Measurements from ENCODE around the gene CA5B. TPM values are rescaled to one million over a fixed set of nuclear protein-coding genes. Genes with fewer than 3 reads are reported as not detected.

Gene CA5B
- total and polyA plus RNA-seq, 2 donors (not counting 1 experiment from before 2014, with no cell fraction given) = 17.2 to 25.1 TPM

DNA sequence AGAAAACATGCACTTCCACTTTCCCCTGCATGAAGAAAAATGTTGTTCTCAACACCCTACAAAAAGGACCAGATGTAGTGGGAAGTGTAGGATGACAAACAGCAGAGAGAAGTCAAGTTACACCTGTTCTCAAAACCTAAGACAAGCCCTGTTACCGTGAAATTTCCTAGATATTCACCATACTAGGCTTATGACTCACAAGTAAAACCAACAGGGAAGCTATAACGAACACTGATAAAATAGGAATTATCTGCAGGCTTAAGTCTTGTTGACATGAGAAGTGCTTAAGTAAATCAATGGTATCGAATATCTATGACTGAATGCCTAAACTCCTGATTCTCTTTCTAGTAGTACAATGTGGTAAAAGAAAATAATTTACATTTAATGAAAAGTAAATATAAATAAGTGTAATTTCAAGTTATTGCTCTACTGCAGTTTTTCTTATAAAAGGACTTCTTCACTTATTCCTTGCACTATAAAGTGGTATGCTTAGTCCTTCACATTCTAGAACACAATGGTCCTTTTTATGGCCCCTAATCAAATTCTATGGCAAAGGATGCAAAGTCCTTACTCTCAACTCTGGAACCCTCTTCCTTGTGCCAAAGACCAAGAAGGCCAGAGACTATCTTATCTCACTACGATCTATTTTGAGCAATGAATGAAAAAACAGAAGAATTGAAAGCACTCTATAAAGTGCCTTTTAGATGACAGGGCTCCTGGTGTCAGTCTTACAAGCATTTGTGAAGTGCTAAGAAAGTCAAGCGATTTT lies 96.9 kb downstream of the CA5B start:
- Histone ChIP-seq H3K79me2 (ENCODE audit: control insufficient read depth, insufficient read depth, low read length) (peaks cover 4% of the 10 kb centered on the region), H3K4me3 (ENCODE audit: control extremely low read depth in 1 of 5, extremely low read depth in 1 of 5, insufficient read depth in 1 of 5, low read depth in 2 of 5, low read length in 4 of 5) (no peak overlapping the region), H3K9ac (ENCODE audit: low read length) (no peak overlapping the region), H3K4me2 (replicated peaks; ENCODE audit: low read depth, low read length, poor library complexity, severe bottlenecking) (no peak overlapping the region), H3K27me3 (replicated peaks in 1 of 4; ENCODE audit: control extremely low read depth in 1 of 4, control insufficient read depth in 3 of 4, insufficient read depth in 4 of 4, low read length in 3 of 4) (no peaks in the 10 kb centered on the region), H3K9me3 (ENCODE audit: control extremely low read depth in 1 of 3, control insufficient read depth in 2 of 3, insufficient read depth in 1 of 3, low read length in 2 of 3) (no peaks in the 10 kb centered on the region), H2AFZ (ENCODE audit: insufficient read depth, low read depth, low read length, poor library complexity, severe bottlenecking) (no peak overlapping the region), H4K20me1 (ENCODE audit: control insufficient read depth, insufficient read depth, low read length, poor library complexity, severe bottlenecking) (no peaks in the 10 kb centered on the region), H3K36me3 (replicated peaks in 1 of 2; ENCODE audit: control extremely low read depth in 1 of 2, control insufficient read depth in 1 of 2, extremely low read depth in 1 of 2, insufficient read depth in 2 of 2, low read length in 1 of 2) (peaks cover 0 to 2% of the 10 kb centered on the region in 2 experiments), H3K27ac (ENCODE audit: low read length in 2 of 2) (no peak overlapping the region), H3K4me1 (ENCODE audit: control insufficient read depth in 2 of 2, insufficient read depth in 2 of 2, low read length in 2 of 2) (peaks cover 0 to 3% of the 10 kb centered on the region in 2 donors)
- ChIA-PET CTCF (no interaction called here), POLR2A (no interaction called here)
- no peaks in the 10 kb centered on the region for H3K9me3 Mint-ChIP-seq (ENCODE audit: insufficient read depth)
- H3K4me1 Mint-ChIP-seq = peaks cover 10% of the 10 kb centered on the region
- no peak for DNase-seq
- TF ChIP-seq, protein P1, sequence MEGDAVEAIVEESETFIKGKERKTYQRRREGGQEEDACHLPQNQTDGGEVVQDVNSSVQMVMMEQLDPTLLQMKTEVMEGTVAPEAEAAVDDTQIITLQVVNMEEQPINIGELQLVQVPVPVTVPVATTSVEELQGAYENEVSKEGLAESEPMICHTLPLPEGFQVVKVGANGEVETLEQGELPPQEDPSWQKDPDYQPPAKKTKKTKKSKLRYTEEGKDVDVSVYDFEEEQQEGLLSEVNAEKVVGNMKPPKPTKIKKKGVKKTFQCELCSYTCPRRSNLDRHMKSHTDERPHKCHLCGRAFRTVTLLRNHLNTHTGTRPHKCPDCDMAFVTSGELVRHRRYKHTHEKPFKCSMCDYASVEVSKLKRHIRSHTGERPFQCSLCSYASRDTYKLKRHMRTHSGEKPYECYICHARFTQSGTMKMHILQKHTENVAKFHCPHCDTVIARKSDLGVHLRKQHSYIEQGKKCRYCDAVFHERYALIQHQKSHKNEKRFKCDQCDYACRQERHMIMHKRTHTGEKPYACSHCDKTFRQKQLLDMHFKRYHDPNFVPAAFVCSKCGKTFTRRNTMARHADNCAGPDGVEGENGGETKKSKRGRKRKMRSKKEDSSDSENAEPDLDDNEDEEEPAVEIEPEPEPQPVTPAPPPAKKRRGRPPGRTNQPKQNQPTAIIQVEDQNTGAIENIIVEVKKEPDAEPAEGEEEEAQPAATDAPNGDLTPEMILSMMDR (IDR thresholded peaks at IDR 0.05) = no peak
- no peak for TF ChIP-seq EZH2 (IDR thresholded peaks at IDR 0.05; ENCODE audit: borderline replicate concordance, insufficient read depth, low read depth, low read length, poor library complexity, severe bottlenecking)
- no CpG with 5 or more reads among the region's 5 CpGs for WGBS (ENCODE audit: insufficient coverage)
- no peak for ATAC-seq (ENCODE audit: low read depth)
- intact Hi-C loops (cut with micrococcal nuclease) = no loop called here
- H3K27me3 Mint-ChIP-seq = no peaks in the 10 kb centered on the region
- H3K27ac Mint-ChIP-seq = no peak overlapping the region
- H3K4me3 Mint-ChIP-seq = no peak overlapping the region

Small RNA genes within 50 kb of the gene (small RNA-seq; reads per million reads assigned to genes)
- gene RF00409 (ENCODE audit: insufficient read length, low read depth, low replicate concordance) = not detected

Other genes starting within 250 kb of the CA5B start
- 0.22 and 0.24 TPM in 2 replicates for gene PIR, start 244.9 kb upstream of the CA5B start, total RNA-seq
- gene PIR, start 244.9 kb upstream of the CA5B start, polyA plus RNA-seq = not detected in 2 replicates
- gene BMX, start 237.5 kb upstream of the CA5B start, total RNA-seq = not detected in 2 replicates
- not detected in 2 replicates for gene BMX, start 237.5 kb upstream of the CA5B start, polyA plus RNA-seq
- not detected in 2 replicates for gene ACE2, start 137.3 kb upstream of the CA5B start, total RNA-seq
- gene ACE2, start 137.3 kb upstream of the CA5B start, polyA plus RNA-seq = not detected in 2 replicates
- 0.24 and 0.42 TPM in 2 replicates for gene CLTRN, start 73.5 kb upstream of the CA5B start, total RNA-seq
- gene CLTRN, start 73.5 kb upstream of the CA5B start, polyA plus RNA-seq = 0.35 and 0.46 TPM in 2 replicates
- gene ZRSR2, start 52.2 kb downstream of the CA5B start, total RNA-seq = 27.8 and 28.2 TPM in 2 replicates
- 28.6 and 45.2 TPM in 2 replicates for gene ZRSR2, start 52.2 kb downstream of the CA5B start, polyA plus RNA-seq
- gene AP1S2, start 116.5 kb downstream of the CA5B start, total RNA-seq = 33.9 and 37.8 TPM in 2 replicates
- gene AP1S2, start 116.5 kb downstream of the CA5B start, polyA plus RNA-seq = 23.9 and 32.0 TPM in 2 replicates